HL-60 (cell line): ENCODE results near the gene SLC25A41.

Experiments
- CTCF ChIP-seq: IDR thresholded peaks from one replicate; pipeline ENCODE4 v1.5.1; 2011; ENCODE audit warnings: low read length, control low read depth, inconsistent platforms; ENCODE audit not compliant: insufficient read depth
- GABPA ChIP-seq: IDR thresholded peaks from 2 replicates; pipeline ENCODE4 v1.6.1; 2012; ENCODE audit warnings: low read depth
- POLR2AphosphoS5 ChIP-seq: IDR thresholded peaks from 2 replicates; pipeline ENCODE4 v1.6.1; 2012; ENCODE audit warnings: low read depth
- REST ChIP-seq: IDR thresholded peaks from 2 replicates; pipeline ENCODE4 v1.6.1; 2012; ENCODE audit warnings: low read depth; ENCODE audit not compliant: insufficient replicate concordance
- SPI1 ChIP-seq: IDR thresholded peaks from 2 replicates; pipeline ENCODE4 v1.6.1; 2012; ENCODE audit warnings: low read depth, mild to moderate bottlenecking, borderline replicate concordance

- TF ChIP-seq CTCF (no peak), POLR2AphosphoS5 (no peak), REST (no peak), GABPA (no peak), SPI1 (no peak)
Observed at GRCh38 chr19:6452899-6453298, 19.3 kb upstream of the SLC25A41 start.
